ENCODE measurements around the gene ANXA1.

- no peak for TF ChIP-seq CTCF (IDR thresholded peaks at IDR 0.05 in 8 of 11, conservative IDR thresholded peaks at IDR 0.05 in 3 of 11)
- no peak for TF ChIP-seq POLR2A (IDR thresholded peaks at IDR 0.05)
- TF ChIP-seq POLR2AphosphoS5 (IDR thresholded peaks at IDR 0.05), result no peak
Measured at GRCh38 chr9:73158723-73159122, 7.1 kb downstream of the ANXA1 start.
